ENCODE results near the gene GALNT10. TPM values are rescaled to one million over a fixed set of nuclear protein-coding genes. Genes with fewer than 3 reads are reported as not detected.

GALNT10 gene
- total and polyA plus RNA-seq, 2 of the 4 experiments (the other 2 are of a cell fraction): 46.2 to 67.0 TPM

DNA sequence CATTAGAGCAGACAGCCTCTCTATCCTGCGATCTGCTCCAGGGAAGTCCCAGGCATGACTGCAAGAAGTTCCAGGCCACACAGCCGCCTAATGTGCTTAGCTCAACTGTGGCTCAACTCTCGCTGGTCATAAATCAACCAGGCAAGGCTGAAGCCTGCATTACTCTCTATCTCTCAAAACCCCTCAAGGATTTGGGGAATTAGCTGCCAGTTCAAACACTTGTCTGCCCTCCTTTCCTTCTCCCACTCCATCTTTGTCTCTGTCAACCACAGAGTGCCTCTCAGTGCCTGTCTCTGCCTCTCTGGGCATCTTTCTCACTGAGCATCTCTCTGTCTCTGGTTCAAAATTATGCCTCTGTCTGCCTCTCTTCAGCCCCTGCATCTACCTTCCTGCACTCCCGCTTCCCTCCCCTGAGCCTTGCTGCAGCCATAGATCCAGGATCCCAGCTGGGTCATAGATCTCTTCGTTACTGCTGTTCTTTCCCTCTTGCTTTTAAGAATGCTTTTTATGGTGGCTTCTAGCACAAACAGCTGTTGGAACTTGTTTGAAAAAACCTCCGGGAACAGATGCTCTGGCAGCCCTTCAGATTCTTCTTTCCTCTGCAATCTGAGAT is 27.9 kb upstream of the GALNT10 start:
- 0% methylated on average over 1 of the region's 6 CpGs; no CpG with 5 or more reads in 1 of the 2 experiments for WGBS, 2 experiments (ENCODE audit: extremely low coverage in 2 of 2, insufficient read length in 1 of 2)
- no peak overlapping the region for H3K9ac ChIP-seq (ENCODE audit: low read depth, low read length)

More for the DNA sequence above, 27.9 kb upstream of the GALNT10 start:
- no TSS peak for BruUV-seq (replicated peaks)
- Histone ChIP-seq H3K36me3 (ENCODE audit: control insufficient read depth, insufficient read depth, low read length) (no peaks in the 10 kb centered on the region), H3K4me3 (ENCODE audit: insufficient read depth, low read depth, low read length) (no peak overlapping the region), H4K20me1 (ENCODE audit: insufficient read depth, low read length) (no peaks in the 10 kb centered on the region), H2AFZ (replicated peaks; ENCODE audit: low read length, poor library complexity) (no peak overlapping the region), H2BK5ac (ENCODE audit: low read depth, low read length, poor library complexity, severe bottlenecking) (no peak overlapping the region), H3K9me3 (ENCODE audit: control insufficient read depth, insufficient read depth, low read length) (no peaks in the 10 kb centered on the region), H3K27me3 (ENCODE audit: control insufficient read depth, insufficient read depth, low read length) (peaks cover 42% of the 10 kb centered on the region), H3K23ac (ENCODE audit: low read depth, low read length) (no peak overlapping the region), H2BK20ac (ENCODE audit: low read depth, low read length) (no peak overlapping the region), H3K4me2 (ENCODE audit: low read depth, low read length) (no peak overlapping the region), H2AK5ac (ENCODE audit: low read depth, low read length) (no peak overlapping the region), H3K27ac (ENCODE audit: insufficient read depth, low read length) (no peak overlapping the region), H4K91ac (ENCODE audit: insufficient read depth, low read depth, low read length) (no peak overlapping the region), H4K8ac (ENCODE audit: low read depth in 2 of 2, low read length in 2 of 2) (no peak overlapping the region), H3K14ac (replicated peaks; ENCODE audit: low read depth, low read length) (no peak overlapping the region), H3K79me1 (ENCODE audit: low read depth in 1 of 2, low read length in 2 of 2) (no peaks in the 10 kb centered on the region), H3K4me1 (ENCODE audit: control insufficient read depth, insufficient read depth, low read length) (no peaks in the 10 kb centered on the region), H3K4ac (ENCODE audit: low read depth, low read length) (no peak overlapping the region), H2BK15ac (ENCODE audit: low read depth, low read length) (no peak overlapping the region), H2BK120ac (ENCODE audit: low read depth, low read length) (no peak overlapping the region), H3K9me1 (ENCODE audit: insufficient read depth, low read length) (no peaks in the 10 kb centered on the region), H3K18ac (ENCODE audit: low read depth, low read length) (no peak overlapping the region), H2AK9ac (replicated peaks; ENCODE audit: low read depth, low read length, poor library complexity) (no peak overlapping the region), H4K5ac (ENCODE audit: low read depth, low read length) (no peak overlapping the region), H3K56ac (ENCODE audit: extremely low read depth, insufficient read depth, low read length) (no peak overlapping the region)
- DNase-seq: no peak
- dilution Hi-C loops (cut with HindIII; ENCODE audit: low sequenced_read_pairs, unreplicated experiment) (no loop called here), intact Hi-C loops (cut with micrococcal nuclease) (no loop called here), in situ Hi-C loops (cut with MboI; ENCODE audit: low sequenced_read_pairs) (no loop called here)
- TF ChIP-seq RCOR1 (IDR thresholded peaks at IDR 0.05; ENCODE audit: insufficient replicate concordance, low read length): no peak
- TF ChIP-seq RFX5 (IDR thresholded peaks at IDR 0.05; ENCODE audit: low read depth, low read length): no peak
- no peak for TF ChIP-seq CHD1 (IDR thresholded peaks at IDR 0.05; ENCODE audit: low read depth, low read length)
- no peak for TF ChIP-seq BHLHE40 (IDR thresholded peaks at IDR 0.05; ENCODE audit: low read depth, low read length)
- TF ChIP-seq CEBPB (IDR thresholded peaks at IDR 0.05; ENCODE audit: low read depth, low read length): no peak
- TF ChIP-seq MAFK (IDR thresholded peaks at IDR 0.05; ENCODE audit: low read depth, low read length): no peak
- TF ChIP-seq ELK1 (IDR thresholded peaks at IDR 0.05; ENCODE audit: borderline replicate concordance, low read depth, low read length): no peak
- ChIA-PET CTCF (no interaction called here), POLR2A (ENCODE audit: unreplicated experiment) (no interaction called here)
- ATAC-seq (ENCODE audit: low read depth): no peak

Data from IMR-90 (cell line).